ENCODE results near the gene MEF2C.

MEF2C gene

GRCh38 chr5:88702332-88702731 lies 180.7 kb downstream of the MEF2C start:
- Histone ChIP-seq H3K79me2 (ENCODE audit: insufficient read depth, low read depth) (no peaks in the 10 kb centered on the region), H4K20me1 (ENCODE audit: insufficient read depth) (no peaks in the 10 kb centered on the region), H3K4me2 (no peak overlapping the region), H3K36me3 (ENCODE audit: insufficient read depth) (no peaks in the 10 kb centered on the region), H3K4me3 (IDR thresholded peaks at IDR 0.05; ENCODE audit: insufficient read depth, low read depth, low read length) (no peak overlapping the region), H3K9ac (no peak overlapping the region), H2AFZ (ENCODE audit: low read depth) (no peak overlapping the region), H3K27me3 (ENCODE audit: insufficient read depth, low read depth) (no peaks in the 10 kb centered on the region), H3K4me1 (ENCODE audit: low read depth, poor library complexity, severe bottlenecking) (no peaks in the 10 kb centered on the region), H3K27ac (no peak overlapping the region)
- no peak for TF ChIP-seq CTCF (conservative IDR thresholded peaks at IDR 0.05; ENCODE audit: low read depth, low read length)

GRCh38 chr5:88700121-88700520 lies 182.9 kb downstream of the MEF2C start:
- H3K27me3 ChIP-seq (ENCODE audit: insufficient read depth, low read depth) = no peaks in the 10 kb centered on the region
- no peaks in the 10 kb centered on the region for H3K79me2 ChIP-seq (ENCODE audit: insufficient read depth, low read depth)
- no peak for TF ChIP-seq CTCF (conservative IDR thresholded peaks at IDR 0.05; ENCODE audit: low read depth, low read length)
- H3K27ac ChIP-seq = no peak overlapping the region
- no peaks in the 10 kb centered on the region for H4K20me1 ChIP-seq (ENCODE audit: insufficient read depth)
- no peak overlapping the region for H3K4me2 ChIP-seq
- no peak overlapping the region for H3K9ac ChIP-seq
- H3K4me1 ChIP-seq (ENCODE audit: low read depth, poor library complexity, severe bottlenecking) = no peaks in the 10 kb centered on the region
- no peak overlapping the region for H3K4me3 ChIP-seq (IDR thresholded peaks at IDR 0.05; ENCODE audit: insufficient read depth, low read depth, low read length)
- H2AFZ ChIP-seq (ENCODE audit: low read depth) = no peak overlapping the region
- no peaks in the 10 kb centered on the region for H3K36me3 ChIP-seq (ENCODE audit: insufficient read depth)

- no peak for TF ChIP-seq CTCF (conservative IDR thresholded peaks at IDR 0.05; ENCODE audit: low read depth, low read length)
- H3K4me2 ChIP-seq = no peak overlapping the region
- H3K79me2 ChIP-seq (ENCODE audit: insufficient read depth, low read depth) = no peaks in the 10 kb centered on the region
- H4K20me1 ChIP-seq (ENCODE audit: insufficient read depth) = no peaks in the 10 kb centered on the region
- H3K4me1 ChIP-seq (ENCODE audit: low read depth, poor library complexity, severe bottlenecking) = no peaks in the 10 kb centered on the region
- H3K36me3 ChIP-seq (ENCODE audit: insufficient read depth) = no peaks in the 10 kb centered on the region
- no peak overlapping the region for H2AFZ ChIP-seq (ENCODE audit: low read depth)
- no peak overlapping the region for H3K4me3 ChIP-seq (IDR thresholded peaks at IDR 0.05; ENCODE audit: insufficient read depth, low read depth, low read length)
- H3K9ac ChIP-seq = no peak overlapping the region
- no peak overlapping the region for H3K27ac ChIP-seq
- H3K27me3 ChIP-seq (ENCODE audit: insufficient read depth, low read depth) = no peaks in the 10 kb centered on the region
These were observed 184.7 kb downstream of the MEF2C start for GRCh38 chr5:88698290-88698689.

- Histone ChIP-seq H4K20me1 (ENCODE audit: insufficient read depth) (no peaks in the 10 kb centered on the region), H3K9ac (no peak overlapping the region), H3K36me3 (ENCODE audit: insufficient read depth) (no peaks in the 10 kb centered on the region), H3K4me2 (no peak overlapping the region), H3K27ac (no peak overlapping the region), H3K4me1 (ENCODE audit: low read depth, poor library complexity, severe bottlenecking) (peaks cover 1% of the 10 kb centered on the region), H3K79me2 (ENCODE audit: insufficient read depth, low read depth) (no peaks in the 10 kb centered on the region), H2AFZ (ENCODE audit: low read depth) (no peak overlapping the region), H3K4me3 (IDR thresholded peaks at IDR 0.05; ENCODE audit: insufficient read depth, low read depth, low read length) (no peak overlapping the region), H3K27me3 (ENCODE audit: insufficient read depth, low read depth) (no peaks in the 10 kb centered on the region)
- no peak for TF ChIP-seq CTCF (conservative IDR thresholded peaks at IDR 0.05; ENCODE audit: low read depth, low read length)
These were observed 186.5 kb downstream of the MEF2C start for GRCh38 chr5:88696466-88696865.

Measured in KMS-11 (cell line).